PFSK-1 (cell line): Measurements from ENCODE around the gene MED4.

Experiments used
- FOXP2 ChIP-seq: optimal IDR thresholded peaks from 2 replicates; pipeline ENCODE3; 2011; ENCODE audit warnings: borderline replicate concordance, control low read depth, inconsistent platforms; ENCODE audit not compliant: insufficient read depth; ENCODE audit errors: extremely low read length, extremely low read depth
- POLR2AphosphoS5 ChIP-seq: IDR thresholded peaks from 2 replicates; pipeline ENCODE4 v1.6.1; 2012; ENCODE audit warnings: low read depth, mild to moderate bottlenecking, control low read depth, low read length, moderate library complexity
- REST ChIP-seq, 2 experiments: IDR thresholded peaks; 2 replicates each; pipeline versions ENCODE4 v1.6.1 to v1.8.0; 2011 to 2012; ENCODE audit warnings: low read depth in 2 of 2, low read length in 2 of 2, control low read depth in 1 of 2, inconsistent platforms in 1 of 2, mild to moderate bottlenecking in 1 of 2, moderate library complexity in 1 of 2; ENCODE audit not compliant: insufficient read depth in 1 of 2
- SIN3A ChIP-seq: IDR thresholded peaks from 2 replicates; pipeline ENCODE4 v1.6.1; 2012; ENCODE audit warnings: mild to moderate bottlenecking, low read length, moderate library complexity, borderline replicate concordance; ENCODE audit not compliant: insufficient read depth
- TAF1 ChIP-seq: IDR thresholded peaks from 2 replicates; pipeline ENCODE4 v1.6.1; 2012; ENCODE audit warnings: low read length, control low read depth, borderline replicate concordance; ENCODE audit not compliant: insufficient read depth

MED4 gene

GRCh38 chr13:48078251-48078656 is 16.6 kb downstream of the MED4 start:
- TF ChIP-seq FOXP2 = no peak
- TF ChIP-seq REST (IDR thresholded peaks at IDR 0.05; ENCODE audit: insufficient read depth in 1 of 2, low read depth in 2 of 2, low read length in 2 of 2) = no peak
- no peak for TF ChIP-seq TAF1
- no peak for TF ChIP-seq SIN3A

GRCh38 chr13:48074006-48074405 is 20.9 kb downstream of the MED4 start:
- TF ChIP-seq SIN3A (no peak), POLR2AphosphoS5 (no peak), REST (IDR thresholded peaks at IDR 0.05; ENCODE audit: insufficient read depth in 1 of 2, low read depth in 2 of 2, low read length in 2 of 2) (no peak), FOXP2 (no peak), TAF1 (no peak)

GRCh38 chr13:48072787-48073186 is 22.1 kb downstream of the MED4 start:
- TF ChIP-seq FOXP2 (no peak), SIN3A (no peak), REST (IDR thresholded peaks at IDR 0.05; ENCODE audit: insufficient read depth in 1 of 2, low read depth in 2 of 2, low read length in 2 of 2) (no peak), POLR2AphosphoS5 (no peak), TAF1 (no peak)

GRCh38 chr13:48072304-48072703 is 22.6 kb downstream of the MED4 start:
- TF ChIP-seq SIN3A = no peak
- no peak for TF ChIP-seq FOXP2
- TF ChIP-seq TAF1 = no peak
- no peak for TF ChIP-seq REST (IDR thresholded peaks at IDR 0.05; ENCODE audit: insufficient read depth in 1 of 2, low read depth in 2 of 2, low read length in 2 of 2)
- no peak for TF ChIP-seq POLR2AphosphoS5

GRCh38 chr13:48070942-48071341 is 24.0 kb downstream of the MED4 start:
- TF ChIP-seq TAF1 (no peak), POLR2AphosphoS5 (no peak), REST (IDR thresholded peaks at IDR 0.05; ENCODE audit: insufficient read depth in 1 of 2, low read depth in 2 of 2, low read length in 2 of 2) (no peak), SIN3A (no peak), FOXP2 (no peak)
